DMS153 (cell line): ENCODE data around the gene ABHD11.
"Not testable (repeated sequence)": the region's sequence is repeated elsewhere in the genome, so short reads cannot be mapped to it uniquely, and the experiment has no call there.

Experiments
- DNase-seq: peaks from one replicate; lab custom pipeline; 2025; lab: John Stamatoyannopoulos, UW

Gene ABHD11, protein sequence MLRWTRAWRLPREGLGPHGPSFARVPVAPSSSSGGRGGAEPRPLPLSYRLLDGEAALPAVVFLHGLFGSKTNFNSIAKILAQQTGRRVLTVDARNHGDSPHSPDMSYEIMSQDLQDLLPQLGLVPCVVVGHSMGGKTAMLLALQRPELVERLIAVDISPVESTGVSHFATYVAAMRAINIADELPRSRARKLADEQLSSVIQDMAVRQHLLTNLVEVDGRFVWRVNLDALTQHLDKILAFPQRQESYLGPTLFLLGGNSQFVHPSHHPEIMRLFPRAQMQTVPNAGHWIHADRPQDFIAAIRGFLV

GRCh38 chr7:73738612-73739386 is at the start of gene ABHD11:
Gene ABHD11 (minus strand): TSS chr7:73738802. CDS start chr7:73738770, 32 bp downstream.
- DNase-seq, result peak; percentile 94

DNA sequence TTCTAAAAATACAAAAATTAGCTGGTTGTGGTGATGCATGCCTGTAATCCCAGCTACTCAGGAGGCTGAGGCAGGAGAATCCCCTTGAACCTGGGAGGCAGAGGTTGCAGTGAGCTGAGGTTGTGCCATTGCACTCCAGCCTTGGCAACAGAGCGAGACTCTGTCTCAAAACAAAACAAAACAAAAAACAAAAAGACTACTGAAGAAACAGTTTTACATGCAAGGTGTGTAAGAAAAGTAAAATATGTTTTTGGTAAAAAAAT is 49.1 kb upstream of the ABHD11 start:
- not testable (repeated sequence) for DNase-seq

DNA sequence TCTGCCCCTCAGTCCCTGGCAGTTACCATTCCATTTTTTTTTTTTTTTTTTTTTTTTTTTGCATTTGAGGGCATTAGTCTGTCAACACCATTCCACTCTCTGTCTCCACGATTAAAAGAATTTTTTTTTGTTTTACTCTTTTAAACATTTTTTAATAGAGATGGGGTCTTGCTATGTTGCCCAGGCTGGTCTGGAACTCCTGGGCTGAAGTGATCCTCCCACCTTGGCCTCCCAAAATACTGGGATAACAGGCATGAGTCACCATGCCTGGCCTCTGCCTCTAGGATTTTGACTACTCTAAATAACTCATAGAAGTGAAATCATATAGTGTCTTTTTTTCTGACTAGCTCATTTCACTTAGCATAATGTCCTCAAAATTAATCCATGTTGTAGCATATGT is 48.0 kb upstream of the ABHD11 start:
- no peak for DNase-seq

DNA sequence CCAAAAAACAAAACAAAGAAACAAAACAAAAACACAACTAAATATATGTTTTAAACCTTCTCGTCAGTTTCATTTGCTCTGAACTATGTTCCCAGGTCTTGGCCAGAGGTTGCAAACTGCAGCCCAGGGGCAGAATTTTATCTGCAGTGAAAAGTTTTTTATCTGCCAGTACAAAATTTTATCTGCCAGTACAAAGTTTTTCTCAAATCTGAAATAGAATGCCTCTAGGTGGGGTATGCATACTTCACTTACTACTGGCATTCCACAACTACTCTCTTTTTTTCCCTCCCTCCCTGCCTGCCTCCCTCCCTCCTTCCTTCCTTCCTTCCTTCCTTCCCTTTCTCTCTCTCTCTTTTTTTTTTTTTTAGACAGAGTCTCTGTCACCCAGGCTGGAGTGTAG is 40.9 kb upstream of the ABHD11 start:
- DNase-seq, result no peak

GRCh38 chr7:73778801-73779389 is 40.3 kb upstream of the ABHD11 start:
- no peak for DNase-seq

- DNase-seq, result no peak
Observed at GRCh38 chr7:73774923-73775322, 36.3 kb upstream of the ABHD11 start.

- DNase-seq, result no peak
Observed at GRCh38 chr7:73773700-73774517, 35.3 kb upstream of the ABHD11 start.

GRCh38 chr7:73770860-73771670 is 32.5 kb upstream of the ABHD11 start:
- no peak for DNase-seq

DNA sequence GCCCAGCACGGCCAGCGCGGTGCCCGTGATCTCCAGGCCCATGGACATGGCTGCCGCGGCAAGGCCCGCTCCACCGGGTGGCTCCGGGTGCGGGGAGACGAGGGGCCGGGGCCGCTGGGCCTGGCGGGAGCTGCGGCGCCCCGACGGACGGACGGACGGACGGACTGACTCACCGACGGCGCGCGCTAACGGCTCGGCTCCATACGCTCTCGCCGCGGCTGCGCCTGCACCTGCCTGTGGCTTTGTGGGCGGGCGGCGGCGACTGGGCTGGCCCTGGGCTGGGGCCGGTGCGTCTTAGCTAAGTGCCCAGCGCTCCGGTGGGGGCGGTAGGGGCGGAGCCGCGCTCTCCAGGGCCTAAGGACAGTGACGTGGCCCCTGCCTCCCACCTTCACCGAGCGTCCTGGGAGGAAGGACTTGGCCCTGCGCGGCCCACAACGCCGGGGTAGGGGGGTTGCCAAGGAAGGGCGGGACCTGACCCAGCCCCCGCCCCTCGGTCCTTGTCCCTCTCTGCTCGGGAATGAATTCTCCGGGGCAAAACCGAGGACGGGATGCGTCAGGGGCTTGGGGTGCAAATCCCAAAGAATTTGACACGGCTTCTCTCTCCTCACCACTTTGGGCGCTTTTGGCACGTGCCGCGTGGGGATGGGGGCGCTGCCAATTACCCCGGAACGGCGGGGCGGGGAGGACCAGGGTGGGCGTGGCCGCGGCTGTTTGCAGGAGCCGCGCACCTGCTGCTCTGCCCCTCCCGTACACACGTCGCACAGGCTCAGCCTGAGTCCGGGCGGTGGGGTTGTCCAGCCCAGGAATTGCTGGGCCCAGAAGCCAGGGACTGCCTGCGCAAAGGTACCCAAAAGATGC is 31.6 kb upstream of the ABHD11 start, which contains the start of gene CLDN3:
Gene CLDN3 (minus strand): TSS at position 269 of the 858 bp plus-strand sequence. CDS start 221 bp downstream, at position 48.
- peak; percentile 96 for DNase-seq

DNA sequence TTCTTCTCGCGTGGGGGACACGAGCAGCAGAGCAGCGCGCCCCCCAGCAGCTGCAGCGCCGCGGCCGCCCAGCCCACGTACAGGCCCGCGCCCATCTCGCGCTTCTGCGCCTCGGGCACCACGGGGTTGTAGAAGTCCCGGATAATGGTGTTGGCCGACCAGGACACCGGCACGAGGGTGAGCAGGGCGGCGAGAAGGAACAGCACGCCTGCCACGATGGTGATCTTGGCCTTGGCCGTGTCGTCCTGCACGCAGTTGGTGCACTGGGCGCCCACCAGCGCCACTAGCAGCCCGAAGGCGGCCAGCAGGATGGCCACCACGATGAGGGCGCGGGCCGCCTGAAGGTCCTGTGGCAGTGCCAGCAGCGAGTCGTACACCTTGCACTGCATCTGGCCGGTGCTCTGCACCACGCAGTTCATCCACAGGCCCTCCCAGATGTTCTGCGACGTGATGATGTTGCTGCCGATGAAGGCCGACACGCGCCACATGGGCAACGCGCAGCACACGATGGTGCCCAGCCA is 30.9 kb upstream of the ABHD11 start:
- no peak for DNase-seq

- peak; percentile 14 for DNase-seq
Observed at GRCh38 chr7:73768641-73769480, 30.3 kb upstream of the ABHD11 start.

GRCh38 chr7:73766556-73767229 is 28.1 kb upstream of the ABHD11 start:
- no peak for DNase-seq

DNA sequence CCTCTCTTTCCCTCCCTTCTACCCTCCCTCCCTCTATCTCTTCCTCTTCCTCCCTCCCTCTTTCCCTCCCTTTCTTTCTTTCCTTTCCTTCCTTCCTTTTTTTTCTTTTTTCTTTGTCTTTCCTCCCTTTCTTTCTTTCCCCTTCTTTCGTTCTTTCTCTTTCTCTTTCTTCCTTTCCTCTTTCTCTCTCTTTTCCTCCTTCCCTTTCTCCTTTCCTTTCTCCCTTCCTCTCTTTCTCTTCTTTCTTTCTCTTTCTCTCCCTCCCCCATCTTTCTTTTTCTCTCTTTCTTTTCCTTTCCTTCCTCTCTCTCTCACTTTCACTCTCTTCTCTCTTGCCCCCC is 24.0 kb upstream of the ABHD11 start:
- DNase-seq, result no peak

DNA sequence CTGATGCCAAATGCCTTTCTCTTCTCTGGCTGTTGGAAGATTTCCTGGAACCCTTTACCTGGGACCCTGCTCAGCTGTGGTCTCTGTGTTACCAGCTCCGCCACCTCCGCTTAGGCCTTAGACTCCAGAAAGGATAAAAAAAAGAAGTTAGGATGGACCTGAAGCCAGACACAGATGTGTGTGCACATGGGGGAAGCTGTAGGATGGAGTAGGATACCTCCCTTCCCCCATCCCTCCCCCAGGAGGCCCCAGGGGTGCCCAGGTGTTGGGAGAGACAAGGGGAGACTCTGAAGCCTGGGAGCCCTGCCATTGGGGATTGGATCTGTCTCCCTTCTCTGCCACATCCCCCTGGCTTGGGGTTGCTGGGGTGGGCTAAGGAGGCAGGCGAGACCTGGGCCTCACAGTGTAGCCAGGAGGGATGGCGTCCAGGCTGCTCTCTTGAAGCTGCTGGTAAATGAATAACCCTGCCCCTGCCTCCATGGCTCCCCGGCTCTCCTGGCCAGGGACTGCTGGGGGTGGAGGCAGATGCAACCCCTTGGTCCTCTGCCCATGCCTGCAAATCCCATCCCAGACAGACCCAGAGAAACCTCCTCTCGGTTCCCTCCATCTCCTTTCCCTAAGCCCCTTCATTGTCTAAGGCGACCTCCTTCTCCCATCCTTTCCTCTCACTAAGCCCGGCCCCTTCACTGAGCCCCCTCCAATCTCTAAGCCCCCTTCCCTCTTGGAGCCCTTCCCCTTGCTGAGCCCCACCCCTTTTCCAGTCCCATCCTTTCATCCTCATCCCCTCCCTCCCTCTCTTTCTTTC is 23.5 kb upstream of the ABHD11 start:
- DNase-seq, result no peak

DNA sequence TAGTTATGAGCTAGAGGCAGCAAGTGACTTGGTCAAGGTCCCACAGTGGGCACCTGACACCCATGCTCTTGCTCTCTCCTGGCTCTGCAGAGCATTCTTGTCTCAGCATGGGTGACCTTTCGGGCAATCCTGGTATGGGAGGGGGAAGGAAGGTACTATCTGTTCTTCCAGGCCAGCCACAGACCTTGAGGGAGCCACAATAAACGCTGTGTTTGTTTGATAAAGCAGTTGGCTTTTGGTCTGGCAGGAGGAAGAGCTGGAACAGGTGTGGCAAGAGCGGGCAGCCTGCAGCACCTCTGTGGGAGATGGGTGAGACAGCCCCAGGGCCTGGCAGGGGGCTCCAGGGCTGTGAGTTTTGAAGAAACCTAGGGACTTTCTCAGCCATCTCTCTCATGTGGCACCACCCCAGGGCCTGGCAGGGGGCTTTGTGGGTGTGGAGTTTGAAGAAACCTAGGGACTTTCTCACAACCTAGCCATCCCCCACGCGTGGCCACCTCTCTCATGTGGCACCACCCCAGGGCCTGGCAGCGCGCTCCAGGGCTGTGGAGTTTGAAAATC is 20.1 kb upstream of the ABHD11 start:
- DNase-seq, result peak; percentile 48

DNA sequence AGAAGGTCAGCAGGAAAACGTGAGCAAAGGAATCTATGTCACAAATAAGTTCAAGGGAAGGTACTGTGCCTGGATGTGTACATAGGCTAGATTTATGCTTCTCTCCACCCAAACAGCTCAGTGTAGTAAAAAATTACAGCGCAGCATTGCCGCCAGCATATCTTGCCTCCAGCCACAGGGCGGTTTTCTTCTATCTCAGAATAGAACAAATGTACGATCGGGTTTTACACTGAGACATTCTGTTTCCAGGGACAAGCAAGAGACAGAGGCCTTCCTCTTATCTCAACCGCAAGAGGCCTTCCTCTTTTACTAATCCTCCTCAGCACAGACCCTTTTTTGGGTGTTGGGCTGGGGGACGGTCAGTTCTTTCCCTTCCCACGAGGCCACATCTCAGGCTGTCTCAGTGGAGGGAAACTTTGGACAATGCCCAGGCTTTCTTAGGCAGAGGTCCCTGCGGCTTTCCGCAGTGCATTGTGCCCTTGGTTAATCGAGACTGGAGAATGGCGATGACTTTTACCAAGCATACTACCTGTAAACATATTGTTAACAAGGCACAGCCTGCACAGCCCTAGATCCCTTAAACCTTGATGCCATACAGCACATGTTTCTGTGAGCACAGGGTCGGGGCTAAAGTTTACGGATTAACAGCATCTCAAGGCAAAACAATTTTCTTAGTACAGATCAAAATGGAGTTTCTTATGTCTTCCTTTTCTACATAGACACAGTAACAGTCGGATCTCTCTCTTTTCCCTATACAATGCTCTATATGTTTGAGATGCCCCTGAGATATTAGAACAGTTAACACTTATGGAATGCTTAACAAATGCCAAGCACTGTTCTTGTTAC is 11.6 kb upstream of the ABHD11 start:
- DNase-seq, result no peak

DNA sequence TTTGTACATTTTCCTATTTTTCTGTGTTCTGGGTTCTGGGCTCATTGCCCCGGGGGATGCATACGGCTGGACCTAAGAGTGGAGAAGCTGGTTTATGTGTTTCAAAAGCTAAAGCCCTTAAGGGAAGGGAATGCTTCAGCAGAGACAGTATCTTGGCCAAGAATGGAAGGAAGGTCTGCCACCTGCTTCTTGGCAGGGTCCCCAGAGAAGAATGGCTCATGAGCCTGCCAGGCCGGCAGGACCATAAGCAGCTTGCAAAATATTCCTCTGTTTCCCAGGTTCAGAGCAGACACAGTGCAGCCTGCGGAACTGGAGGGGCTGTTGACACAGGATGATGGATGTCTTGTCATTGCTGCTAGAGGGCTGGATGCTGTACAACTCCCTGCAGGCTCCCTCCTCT is 7.8 kb upstream of the ABHD11 start:
- no peak for DNase-seq
